Stimulated activated CD4-positive, alpha-beta T cell treated with anti-CD3 and anti-CD28 coated beads, Interleukin-1b, Interleukin-23, amount 100 ng/mL, for 24 hours (primary cell): ENCODE results near the gene RHBDL1.

Experiments used
- DNase-seq, 4 experiments: peaks; one replicate each; pipeline ENCODE4 v3.0.0-alpha.2; 2020; ENCODE audit warnings: low read depth in 4 of 4, low spot score in 1 of 4

The RHBDL1 gene

GRCh38 chr16:717450-718245, 42.2 kb downstream of the RHBDL1 start:
- DNase-seq: no peak

GRCh38 chr16:718389-718788, 42.9 kb downstream of the RHBDL1 start:
- DNase-seq: no peak

GRCh38 chr16:718922-719321, 43.5 kb downstream of the RHBDL1 start:
- no peak for DNase-seq

- DNase-seq: no peak
Observed at GRCh38 chr16:719815-720446, 44.5 kb downstream of the RHBDL1 start.

- peak in 1 of 4 experiments; percentile 58 for DNase-seq
Observed at GRCh38 chr16:720447-720989, 45.0 kb downstream of the RHBDL1 start.

GRCh38 chr16:720990-721764, 45.7 kb downstream of the RHBDL1 start, which contains the start of gene ANTKMT:
ANTKMT (plus strand) TSS chr16:721146; CDS start chr16:721275, 129 bp downstream.
- peak in 3 of 4 experiments; percentile 50 to 80 (median 55) for DNase-seq

GRCh38 chr16:721765-722540, 46.5 kb downstream of the RHBDL1 start:
- DNase-seq: no peak

- DNase-seq: no peak
Observed at GRCh38 chr16:722835-723633, 47.6 kb downstream of the RHBDL1 start.

GRCh38 chr16:723695-724094, 48.2 kb downstream of the RHBDL1 start:
- no peak for DNase-seq

- DNase-seq: no peak
Observed at GRCh38 chr16:724188-725040, 48.9 kb downstream of the RHBDL1 start.

- no peak for DNase-seq
Observed at GRCh38 chr16:725041-725376, 49.5 kb downstream of the RHBDL1 start.

- no peak for DNase-seq
Observed at GRCh38 chr16:725463-726187, 50.2 kb downstream of the RHBDL1 start.

GRCh38 chr16:726188-726437, 50.6 kb downstream of the RHBDL1 start:
- no peak for DNase-seq

GRCh38 chr16:726438-727290, 51.2 kb downstream of the RHBDL1 start, which contains the start of the genes CCDC78 and HAGHL:
CCDC78 (minus strand) TSS chr16:726443; CDS start chr16:726367, 76 bp downstream.
HAGHL (plus strand) TSS chr16:727106; CDS start chr16:727510, 404 bp downstream.
- DNase-seq: peak in 3 of 4 experiments; percentile 42 to 56 (median 43)

- DNase-seq: no peak
Observed at GRCh38 chr16:727291-727977, 52.0 kb downstream of the RHBDL1 start.
